22Rv1 (cell line): ENCODE data around the gene DNAJC25.

Experiments used
- ZFX ChIP-seq: fragments of 450-650 bp; IDR thresholded peaks from 2 replicates; pipeline ENCODE4 v1.6.1; 2017; ENCODE audit warnings: antibody characterized with exemption, borderline replicate concordance
- TF ChIP-seq, protein P1 (sequence below): fragments of 450-650 bp; IDR thresholded peaks from 2 replicates; pipeline ENCODE4 v1.5.1; 2017; ENCODE audit warnings: mild to moderate bottlenecking

DNA sequence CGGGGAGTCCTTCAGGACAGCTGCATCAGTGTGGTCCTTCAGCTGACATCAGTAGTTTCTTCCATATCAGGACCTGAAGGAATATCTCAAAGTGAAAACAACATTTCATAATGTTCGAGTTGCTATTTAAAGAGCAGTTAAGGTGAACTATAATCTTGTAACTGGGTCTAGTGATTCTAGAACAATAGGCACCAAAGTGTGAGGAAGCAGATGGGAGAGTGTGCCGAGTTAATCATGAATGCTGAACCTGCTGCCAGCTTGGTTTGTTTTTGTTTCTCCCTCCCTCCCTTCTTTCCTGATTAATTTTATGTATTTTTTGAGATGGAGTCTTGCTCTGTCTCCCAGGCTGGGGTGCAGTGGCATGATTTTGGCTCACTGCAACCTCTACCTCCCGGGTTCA, 28.1 kb upstream of the DNAJC25 start:
- TF ChIP-seq, protein P1, sequence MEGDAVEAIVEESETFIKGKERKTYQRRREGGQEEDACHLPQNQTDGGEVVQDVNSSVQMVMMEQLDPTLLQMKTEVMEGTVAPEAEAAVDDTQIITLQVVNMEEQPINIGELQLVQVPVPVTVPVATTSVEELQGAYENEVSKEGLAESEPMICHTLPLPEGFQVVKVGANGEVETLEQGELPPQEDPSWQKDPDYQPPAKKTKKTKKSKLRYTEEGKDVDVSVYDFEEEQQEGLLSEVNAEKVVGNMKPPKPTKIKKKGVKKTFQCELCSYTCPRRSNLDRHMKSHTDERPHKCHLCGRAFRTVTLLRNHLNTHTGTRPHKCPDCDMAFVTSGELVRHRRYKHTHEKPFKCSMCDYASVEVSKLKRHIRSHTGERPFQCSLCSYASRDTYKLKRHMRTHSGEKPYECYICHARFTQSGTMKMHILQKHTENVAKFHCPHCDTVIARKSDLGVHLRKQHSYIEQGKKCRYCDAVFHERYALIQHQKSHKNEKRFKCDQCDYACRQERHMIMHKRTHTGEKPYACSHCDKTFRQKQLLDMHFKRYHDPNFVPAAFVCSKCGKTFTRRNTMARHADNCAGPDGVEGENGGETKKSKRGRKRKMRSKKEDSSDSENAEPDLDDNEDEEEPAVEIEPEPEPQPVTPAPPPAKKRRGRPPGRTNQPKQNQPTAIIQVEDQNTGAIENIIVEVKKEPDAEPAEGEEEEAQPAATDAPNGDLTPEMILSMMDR = no peak
- TF ChIP-seq ZFX = no peak
